Ecto neural progenitor cell (in vitro differentiated cells): Measurements from ENCODE around the gene TRIM8.

Source experiments
- DNase-seq: peaks from one replicate; pipeline ENCODE4 v3.0.0-alpha.2; 2018; ENCODE audit warnings: low spot score

Gene TRIM8

DNA sequence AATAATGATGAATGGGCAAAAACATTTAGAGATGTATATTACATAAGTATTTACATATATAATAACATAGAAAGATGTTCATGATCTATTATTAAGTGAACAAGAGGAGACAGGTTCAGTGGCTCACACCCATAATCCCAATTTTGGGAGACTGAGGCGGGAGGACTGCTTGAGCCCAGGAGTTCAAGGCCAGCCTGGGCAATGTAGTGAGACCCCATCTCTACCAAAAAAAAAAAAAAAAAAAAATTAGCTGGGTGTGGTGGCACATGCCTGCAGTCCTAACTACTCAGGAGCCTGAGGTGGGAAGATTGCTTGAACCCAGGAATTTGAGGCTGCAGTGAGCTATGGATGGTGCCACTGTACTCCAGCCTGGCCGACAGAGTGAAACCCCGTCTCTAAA is 57.5 kb downstream of the TRIM8 start:
- no peak for DNase-seq

DNA sequence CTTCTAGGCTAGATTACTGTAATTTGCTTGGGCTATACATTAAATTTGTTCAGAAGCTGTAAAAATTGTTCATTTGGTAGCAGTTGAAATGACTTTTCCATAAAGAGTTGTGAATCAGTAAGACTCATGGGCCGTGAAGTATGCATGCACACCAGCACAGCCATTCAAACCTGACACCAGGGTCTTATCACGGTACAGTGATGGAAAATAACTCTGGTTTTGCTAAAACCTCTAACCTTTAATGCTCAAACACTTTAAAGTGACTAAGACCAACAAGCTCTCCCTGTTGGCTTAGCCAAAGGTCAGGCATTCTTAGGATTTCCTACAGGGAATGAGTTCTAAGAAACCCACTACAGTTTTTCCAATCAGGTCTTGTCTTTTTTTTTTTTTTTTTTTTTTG is 58.5 kb downstream of the TRIM8 start:
- no peak for DNase-seq

DNA sequence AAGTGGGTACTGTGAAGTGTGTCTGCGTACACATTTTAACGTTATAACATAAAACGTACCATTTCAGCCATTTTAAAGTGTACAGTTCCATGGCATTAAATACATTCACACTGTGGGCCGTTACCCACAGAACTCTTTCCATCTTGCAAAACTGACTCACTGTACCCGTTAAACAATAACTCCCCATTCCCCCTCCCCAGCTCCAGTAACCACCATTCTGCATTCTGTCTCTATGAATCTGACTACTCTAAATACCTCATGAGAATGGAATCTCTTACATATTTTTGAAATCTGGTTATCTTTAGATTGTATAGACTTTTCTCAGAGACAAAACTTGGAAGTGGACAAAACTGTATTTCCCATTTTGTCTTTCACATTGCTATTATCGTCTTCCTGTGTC is 60.6 kb downstream of the TRIM8 start:
- DNase-seq, result no peak

DNA sequence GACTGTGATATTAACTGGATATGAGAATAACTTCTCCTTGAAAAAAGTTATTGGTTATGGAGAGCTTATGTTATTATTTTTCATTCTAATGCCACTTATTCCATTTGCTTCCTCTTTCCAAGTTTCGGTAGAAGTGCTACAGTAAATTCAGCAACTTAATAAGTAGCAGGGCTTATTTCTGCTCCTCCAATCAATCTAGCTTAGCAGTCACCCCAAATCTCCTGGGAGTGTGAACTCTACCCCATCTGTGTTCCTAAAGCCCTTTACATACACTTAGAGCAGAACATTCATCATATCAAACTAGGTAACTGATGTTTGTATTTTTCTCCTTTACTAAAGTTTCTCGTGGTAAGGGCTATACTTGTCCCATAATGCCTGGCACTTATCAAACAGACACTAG is 61.3 kb downstream of the TRIM8 start:
- DNase-seq, result no peak
